Esophagus (tissue), 2 donors: ENCODE data around the gene CD4. TPM values are rescaled to one million over a fixed set of nuclear protein-coding genes. Genes with fewer than 3 reads are reported as not detected.

Experiments
- H3K27ac ChIP-seq, 2 donors: one replicate each; pipeline ENCODE4 v1.5.1; 2013; ENCODE audit warnings: low read depth in 2 of 2, mild to moderate bottlenecking in 2 of 2, inconsistent platforms in 1 of 2, low read length in 1 of 2, moderate library complexity in 1 of 2
- H3K27me3 ChIP-seq, 2 donors: one replicate each; pipeline ENCODE4 v1.6.1; 2013; ENCODE audit warnings: low read length in 2 of 2, control low read depth in 1 of 2, mild to moderate bottlenecking in 1 of 2; ENCODE audit not compliant: insufficient read depth in 2 of 2, control insufficient read depth in 1 of 2
- H3K36me3 ChIP-seq, 2 donors: one replicate each; pipeline ENCODE4 v1.6.1; 2013; ENCODE audit warnings: low read length in 1 of 2; ENCODE audit not compliant: control insufficient read depth in 2 of 2, insufficient read depth in 2 of 2
- H3K4me1 ChIP-seq, 2 donors: one replicate each; pipeline ENCODE4 v1.6.1; 2013; ENCODE audit warnings: low read length in 1 of 2; ENCODE audit not compliant: control insufficient read depth in 2 of 2, insufficient read depth in 2 of 2
- H3K4me3 ChIP-seq, 2 donors: one replicate each; pipeline ENCODE4 v1.5.1; 2013; ENCODE audit warnings: low read length in 2 of 2, mild to moderate bottlenecking in 2 of 2, low read depth in 1 of 2, moderate library complexity in 1 of 2
- H3K9me3 ChIP-seq, 2 donors: one replicate each; pipeline ENCODE4 v1.6.1; 2013; ENCODE audit warnings: mild to moderate bottlenecking in 2 of 2, low read depth in 1 of 2, low read length in 1 of 2, moderate library complexity in 1 of 2; ENCODE audit not compliant: control insufficient read depth in 2 of 2, insufficient read depth in 1 of 2
- WGBS, 2 donors: extraction: QIAGEN DNeasy Blood & Tissue Kit; methylation state at CpG; one replicate each; pipeline ENCODE4 v1.1.7; 2013; 5-methylcytosine and 5-hydroxymethylcytosine counted together
- polyA plus RNA-seq, 2 donors: library from polyadenylated mRNA; stranded (reverse); fragments of 200-250 nt; gene quantifications; one replicate each; pipeline ENCODE4 v1.2.3, GENCODE V29; 2013
- donor health status: healthy with polysubstance abuse.
- donor health status: Bipolar disorder and iron deficiency.

The CD4 gene
- polyA plus RNA-seq, 2 donors, result 1.4 to 2.3 TPM

DNA sequence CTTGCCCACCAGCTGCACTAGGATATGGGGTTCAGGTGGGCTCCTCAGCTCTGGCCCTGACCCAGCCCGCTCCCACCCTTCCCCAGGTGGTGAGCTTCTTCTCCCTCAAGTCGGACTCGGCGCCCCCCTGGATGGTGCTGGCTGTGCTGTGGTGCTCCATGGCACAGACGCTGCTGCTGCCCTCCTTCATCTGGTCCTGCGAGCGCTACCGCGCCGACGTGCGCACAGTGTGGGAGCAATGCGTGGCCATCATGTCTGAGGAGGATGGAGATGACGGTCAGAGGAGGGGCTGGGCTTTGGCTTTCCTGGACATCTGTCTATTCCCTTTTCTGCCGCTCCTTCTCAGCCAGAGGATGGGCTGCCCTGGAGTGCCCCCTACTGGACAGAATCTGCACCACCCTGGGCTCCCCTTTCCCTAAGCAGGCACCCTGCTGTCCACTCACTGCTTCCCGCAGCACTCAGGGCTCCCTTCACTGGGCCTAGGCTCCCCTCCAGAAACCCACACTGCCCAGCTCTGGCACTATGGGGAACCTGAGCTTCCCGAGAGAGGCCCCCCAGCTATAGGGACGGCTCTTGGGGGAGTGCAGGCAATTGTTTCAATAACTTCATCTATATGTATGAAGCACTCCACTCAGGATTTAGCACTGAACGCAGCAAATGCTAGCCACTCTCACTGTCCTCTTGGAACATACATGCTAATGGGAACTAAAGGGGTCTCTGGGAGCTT, 36.2 kb downstream of the CD4 start:
- peaks cover 0 to 13% of the 10 kb centered on the region in 2 donors for H3K4me1 ChIP-seq
- no peaks in the 10 kb centered on the region for H3K36me3 ChIP-seq
- H3K9me3 ChIP-seq, result peaks cover 0 to 5% of the 10 kb centered on the region in 2 donors
- H3K27ac ChIP-seq, result no peak overlapping the region
- no peak overlapping the region for H3K4me3 ChIP-seq
- 7 to 10% methylated on average over 19 of the region's 19 CpGs for WGBS, 2 donors
- H3K27me3 ChIP-seq, result peaks cover 0 to 9% of the 10 kb centered on the region in 2 donors

DNA sequence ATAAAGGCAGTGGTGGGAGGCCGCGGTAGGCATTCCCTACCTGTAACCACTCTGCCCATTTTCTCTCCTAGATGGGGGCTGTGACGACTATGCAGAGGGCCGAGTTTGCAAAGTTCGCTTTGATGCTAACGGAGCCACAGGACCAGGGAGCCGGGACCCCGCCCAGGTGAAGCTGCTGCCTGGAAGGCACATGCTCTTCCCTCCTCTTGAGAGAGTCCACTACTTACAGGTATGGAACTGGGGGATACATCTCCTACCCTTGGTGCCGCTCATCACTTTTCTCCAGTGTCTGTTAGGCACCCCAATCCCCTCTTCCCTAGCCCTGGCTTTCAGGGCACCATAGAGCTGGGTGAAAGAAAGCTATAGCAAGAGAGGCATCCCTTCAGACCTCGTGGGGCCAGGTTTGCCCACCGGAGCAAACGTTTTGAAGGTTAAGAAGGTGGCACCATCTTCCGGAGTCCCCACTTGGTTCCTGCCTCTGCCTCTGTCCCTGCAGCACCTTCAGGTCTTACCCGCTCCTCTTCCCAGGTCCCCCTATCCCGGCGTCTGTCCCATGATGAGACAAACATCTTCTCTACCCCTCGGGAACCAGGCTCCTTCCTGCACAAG, 36.9 kb downstream of the CD4 start:
- Histone ChIP-seq H3K27me3 (peaks cover 0 to 9% of the 10 kb centered on the region in 2 donors), H3K9me3 (peaks cover 0 to 5% of the 10 kb centered on the region in 2 donors), H3K36me3 (no peaks in the 10 kb centered on the region), H3K4me1 (peaks cover 0 to 13% of the 10 kb centered on the region in 2 donors), H3K27ac (no peak overlapping the region), H3K4me3 (no peak overlapping the region)
- 78% methylated on average over 17 of the region's 17 CpGs for WGBS, 2 donors

DNA sequence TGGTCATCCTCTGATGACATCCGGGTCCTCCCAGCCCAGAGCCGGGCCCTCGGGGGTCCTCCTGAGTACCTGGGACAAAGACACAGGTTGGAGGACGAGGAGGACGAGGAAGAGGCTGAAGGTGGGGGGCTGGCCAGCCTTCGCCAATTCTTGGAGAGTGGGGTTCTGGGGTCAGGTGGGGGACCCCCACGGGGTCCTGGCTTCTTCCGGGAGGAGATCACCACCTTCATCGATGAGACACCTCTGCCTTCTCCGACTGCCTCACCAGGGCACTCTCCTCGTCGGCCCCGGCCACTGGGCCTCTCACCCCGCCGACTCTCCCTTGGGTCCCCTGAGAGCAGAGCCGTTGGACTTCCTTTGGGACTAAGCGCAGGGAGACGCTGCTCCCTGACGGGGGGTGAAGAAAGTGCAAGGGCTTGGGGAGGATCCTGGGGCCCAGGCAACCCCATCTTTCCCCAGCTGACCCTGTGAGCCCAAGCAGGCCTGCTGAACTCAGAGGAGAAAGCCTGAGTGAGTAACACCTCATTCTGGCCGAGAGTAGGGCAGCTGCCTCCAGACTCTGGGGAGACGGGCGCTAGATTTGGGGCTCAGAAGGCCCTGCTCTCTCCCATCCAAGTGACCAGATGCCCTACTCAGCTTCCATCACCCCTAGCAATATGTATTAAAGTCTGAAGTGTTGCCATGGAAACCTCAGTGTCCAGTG, 37.6 kb downstream of the CD4 start:
- Histone ChIP-seq H3K36me3 (no peaks in the 10 kb centered on the region), H3K27ac (no peak overlapping the region), H3K4me1 (peaks cover 0 to 11% of the 10 kb centered on the region in 2 donors), H3K4me3 (no peak overlapping the region), H3K9me3 (peaks cover 0 to 5% of the 10 kb centered on the region in 2 donors), H3K27me3 (peaks cover 0 to 9% of the 10 kb centered on the region in 2 donors)
- 75 to 84% methylated on average over 22 of the region's 22 CpGs for WGBS, 2 donors

DNA sequence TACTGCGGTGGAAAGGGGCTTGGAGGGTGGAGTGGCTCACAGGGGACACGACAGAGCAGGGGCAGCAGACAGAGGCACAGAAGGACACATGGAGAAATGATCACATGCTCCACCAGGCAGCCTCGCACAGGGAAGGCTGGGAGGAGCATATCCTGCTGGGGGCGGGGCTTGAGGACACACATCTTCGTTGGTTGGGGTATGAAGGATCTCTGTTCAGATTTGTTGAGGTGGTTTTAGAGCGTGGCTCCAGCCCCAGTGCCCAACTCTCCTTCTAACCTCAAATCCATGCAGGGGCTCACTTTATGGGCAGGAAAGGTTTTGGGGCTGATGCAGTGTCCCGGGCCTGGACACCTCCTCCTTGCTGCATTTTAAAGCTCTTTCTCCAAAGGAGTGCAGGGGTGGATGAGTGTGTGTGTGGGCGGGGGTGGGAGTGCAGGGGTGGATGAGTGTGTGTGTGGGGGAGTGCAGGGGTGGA, 38.1 kb downstream of the CD4 start:
- peaks cover 0 to 9% of the 10 kb centered on the region in 2 donors for H3K4me1 ChIP-seq
- H3K27me3 ChIP-seq, result peaks cover 0 to 8% of the 10 kb centered on the region in 2 donors
- H3K4me3 ChIP-seq, result no peak overlapping the region
- 5 to 7% methylated on average over 8 of the region's 8 CpGs for WGBS, 2 donors
- H3K9me3 ChIP-seq, result peaks cover 0 to 5% of the 10 kb centered on the region in 2 donors
- H3K36me3 ChIP-seq, result no peaks in the 10 kb centered on the region
- no peak overlapping the region for H3K27ac ChIP-seq

DNA sequence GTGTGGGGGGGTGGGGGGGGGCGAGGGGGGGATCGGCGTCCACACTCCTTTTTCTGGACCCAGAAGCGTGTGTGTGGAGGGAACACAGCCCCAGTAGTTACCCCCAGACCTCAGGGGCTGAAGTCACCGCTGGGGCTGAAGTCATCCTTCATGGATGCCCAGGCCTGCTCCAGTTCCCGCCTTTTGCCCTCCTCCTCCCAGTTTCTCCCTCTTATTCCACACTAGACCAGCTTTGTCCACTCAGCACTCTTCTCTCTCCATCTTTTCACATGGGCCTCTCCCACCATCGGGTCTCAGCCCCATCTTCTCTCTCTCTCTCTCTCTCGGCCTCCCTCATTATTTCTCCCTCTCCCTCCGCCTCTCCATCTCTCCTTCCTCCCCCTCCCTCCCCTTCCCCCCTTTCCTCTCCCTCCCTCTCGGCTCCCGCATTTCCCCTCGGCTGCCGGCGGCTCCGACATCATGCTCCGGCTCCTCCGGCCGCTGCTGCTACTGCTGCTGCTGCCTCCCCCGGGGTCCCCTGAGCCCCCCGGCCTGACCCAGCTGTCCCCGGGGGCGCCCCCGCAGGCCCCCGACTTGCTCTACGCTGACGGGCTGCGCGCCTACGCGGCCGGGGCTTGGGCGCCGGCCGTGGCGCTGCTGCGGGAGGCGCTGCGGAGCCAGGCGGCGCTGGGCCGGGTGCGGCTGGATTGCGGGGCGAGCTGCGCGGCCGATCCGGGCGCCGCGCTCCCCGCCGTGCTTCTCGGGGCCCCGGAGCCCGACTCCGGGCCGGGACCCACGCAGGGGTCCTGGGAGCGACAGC, 38.9 kb downstream of the CD4 start, which contains the start of gene P3H3:
TSS of gene P3H3 (plus strand) at position 426 of the 799 bp plus-strand sequence. CDS start at position 460, 34 bp downstream.
- Histone ChIP-seq H3K4me3 (peak within 1 kb of the TSS; percentile 56 to 70), H3K36me3 (no peaks in the 10 kb centered on the region), H3K27me3 (peaks cover 0 to 2% of the 10 kb centered on the region in 2 donors), H3K27ac (peak within 1 kb of the TSS; percentile 42 to 70), H3K4me1 (peaks cover 0 to 9% of the 10 kb centered on the region in 2 donors), H3K9me3 (peaks cover 0 to 5% of the 10 kb centered on the region in 2 donors)
- 0 to 1% methylated on average over 55 to 59 of the region's 60 CpGs for WGBS, 2 donors

DNA sequence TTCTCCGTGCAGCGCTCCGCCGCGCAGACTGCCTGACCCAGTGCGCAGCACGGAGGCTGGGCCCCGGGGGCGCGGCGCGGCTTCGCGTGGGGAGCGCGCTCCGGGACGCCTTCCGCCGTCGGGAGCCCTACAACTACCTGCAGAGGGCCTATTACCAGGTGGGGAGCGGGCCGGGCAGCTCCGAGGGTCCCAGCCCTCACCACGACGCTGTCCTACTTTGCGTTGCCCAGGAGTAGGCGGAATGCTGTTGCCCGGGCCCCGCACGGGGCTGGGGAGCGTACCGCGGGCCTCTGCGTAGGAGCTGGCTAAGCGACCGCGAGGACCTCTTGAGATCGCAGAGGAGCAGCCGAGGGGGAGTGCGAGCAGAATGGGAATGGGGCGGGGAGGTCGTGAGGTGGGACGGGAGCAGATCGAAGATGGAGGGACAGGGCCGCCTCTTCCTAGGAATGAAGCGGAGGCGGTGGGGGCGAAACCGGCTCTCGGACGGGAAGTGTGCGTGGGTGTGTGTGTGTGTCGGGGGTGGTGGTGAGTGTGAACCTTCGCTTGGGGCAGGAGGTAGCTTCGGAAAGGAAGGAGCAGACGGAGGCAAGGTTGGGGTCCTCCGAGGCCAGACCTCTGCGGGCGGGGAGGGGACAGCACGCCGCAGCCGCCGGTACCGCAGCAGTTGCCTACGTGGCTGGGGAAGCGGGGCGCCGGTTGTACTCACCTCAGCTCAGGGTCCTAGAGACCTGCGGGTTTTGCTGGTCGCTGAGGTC, 39.6 kb downstream of the CD4 start:
- Histone ChIP-seq H3K27me3 (no peaks in the 10 kb centered on the region), H3K36me3 (peaks cover 0 to 5% of the 10 kb centered on the region in 2 donors), H3K27ac (peak overlapping the region; percentile 42 to 70), H3K4me1 (peaks cover 0 to 9% of the 10 kb centered on the region in 2 donors), H3K4me3 (peak overlapping the region; percentile 56 to 70), H3K9me3 (peaks cover 0 to 4% of the 10 kb centered on the region in 2 donors)
- WGBS, 2 donors, result 1% methylated on average over 70 to 71 of the region's 71 CpGs

DNA sequence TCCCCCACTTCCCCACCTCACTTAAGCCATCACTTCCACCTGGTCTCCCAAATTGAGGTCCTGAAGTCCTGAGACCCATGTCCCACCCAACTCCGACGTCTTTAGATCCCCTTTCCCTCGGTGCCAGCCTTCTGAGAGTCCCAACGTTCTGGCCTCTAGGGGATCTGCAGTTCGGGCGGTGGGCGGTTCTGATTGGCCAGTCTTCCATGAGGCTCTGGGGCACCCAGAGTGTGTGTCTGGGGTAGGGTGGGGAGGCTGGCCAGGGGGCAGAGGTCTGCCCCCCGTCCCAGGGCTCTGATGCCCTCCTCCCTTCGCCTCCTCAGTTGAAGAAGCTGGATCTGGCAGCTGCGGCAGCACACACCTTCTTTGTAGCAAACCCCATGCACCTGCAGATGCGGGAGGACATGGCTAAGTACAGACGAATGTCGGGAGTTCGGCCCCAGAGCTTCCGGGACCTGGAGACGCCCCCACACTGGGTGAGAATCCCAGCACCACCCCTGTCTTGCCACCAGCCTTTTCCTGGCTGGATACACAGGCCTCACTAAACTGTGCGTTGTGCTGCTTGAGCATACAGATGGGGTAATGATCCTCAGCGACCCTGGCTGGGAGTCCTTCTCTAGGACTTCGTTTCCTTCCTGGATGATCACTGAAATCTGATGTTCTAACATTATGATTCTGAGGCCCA, 40.4 kb downstream of the CD4 start:
- H3K27me3 ChIP-seq, result no peaks in the 10 kb centered on the region
- 35 to 38% methylated on average over 19 of the region's 19 CpGs for WGBS, 2 donors

DNA sequence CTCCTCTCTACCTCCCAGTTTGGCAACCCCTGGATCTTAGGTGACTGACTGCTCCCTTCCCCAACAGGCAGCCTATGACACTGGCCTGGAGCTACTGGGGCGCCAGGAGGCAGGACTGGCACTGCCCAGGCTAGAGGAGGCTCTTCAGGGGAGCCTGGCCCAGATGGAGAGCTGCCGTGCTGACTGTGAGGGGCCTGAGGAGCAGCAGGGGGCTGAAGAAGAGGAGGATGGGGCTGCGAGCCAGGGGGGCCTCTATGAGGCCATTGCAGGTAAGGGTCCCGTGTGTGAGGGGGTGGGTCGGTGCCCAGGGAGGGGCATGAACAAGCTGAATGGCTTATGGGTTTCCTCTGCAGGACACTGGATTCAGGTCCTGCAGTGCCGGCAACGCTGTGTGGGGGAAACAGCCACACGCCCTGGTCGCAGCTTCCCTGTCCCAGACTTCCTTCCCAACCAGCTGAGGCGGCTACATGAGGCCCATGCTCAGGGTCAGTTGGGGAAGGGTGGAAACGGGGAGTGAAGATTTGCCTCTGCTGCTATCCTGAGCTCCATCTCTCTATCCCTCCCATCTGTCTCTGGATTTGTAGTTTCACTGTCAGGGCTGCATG, 41.1 kb downstream of the CD4 start:
- Histone ChIP-seq H3K4me3 (no peak overlapping the region), H3K9me3 (peaks cover 0 to 1% of the 10 kb centered on the region in 2 donors), H3K27me3 (no peaks in the 10 kb centered on the region), H3K27ac (no peak overlapping the region), H3K4me1 (peaks cover 0 to 9% of the 10 kb centered on the region in 2 donors), H3K36me3 (peaks cover 0 to 5% of the 10 kb centered on the region in 2 donors)
- 87 to 90% methylated on average over 11 of the region's 11 CpGs for WGBS, 2 donors

More for the DNA sequence above, 40.4 kb downstream of the CD4 start:
- Histone ChIP-seq H3K36me3 (peaks cover 0 to 5% of the 10 kb centered on the region in 2 donors), H3K4me3 (peak overlapping the region; percentile 56 to 70), H3K4me1 (peaks cover 0 to 9% of the 10 kb centered on the region in 2 donors), H3K9me3 (peaks cover 0 to 1% of the 10 kb centered on the region in 2 donors), H3K27ac (peak overlapping the region; percentile 42 to 70)
